Liver (tissue), 9 donors: ENCODE measurements around the gene PLXDC1. TPM values are rescaled to one million over a fixed set of nuclear protein-coding genes. Genes with fewer than 3 reads are reported as not detected.
A peak's percentile ranks its signal among the peaks of the same experiment; 100 is the strongest.

Experiments used
- DNase-seq: peaks from one replicate; pipeline ENCODE4 v3.0.0-alpha.2; 2017; ENCODE audit warnings: low spot score
- H3K27ac ChIP-seq, 2 donors: one replicate each; pipeline ENCODE4 v1.7.0; 2013; ENCODE audit warnings: inconsistent platforms in 2 of 2, low read length in 2 of 2, control low read depth in 1 of 2, low read depth in 1 of 2, mild to moderate bottlenecking in 1 of 2
- H3K27me3 ChIP-seq, 4 donors: one replicate each; pipeline versions ENCODE4 v1.6.1 to v1.7.0; 2013; ENCODE audit warnings: low read length in 3 of 4, inconsistent platforms in 1 of 4, mild to moderate bottlenecking in 1 of 4, moderate library complexity in 1 of 4; ENCODE audit not compliant: control insufficient read depth in 4 of 4, insufficient read depth in 4 of 4
- H3K36me3 ChIP-seq, 4 donors: one replicate each; pipeline versions ENCODE4 v1.6.1 to v1.7.0; 2013; ENCODE audit warnings: low read length in 3 of 4, mild to moderate bottlenecking in 3 of 4, low read depth in 1 of 4, moderate library complexity in 1 of 4; ENCODE audit not compliant: control insufficient read depth in 4 of 4, insufficient read depth in 3 of 4
- H3K4me1 ChIP-seq, 4 donors: one replicate each; pipeline versions ENCODE4 v1.6.1 to v1.7.0; 2013; ENCODE audit warnings: low read length in 3 of 4, mild to moderate bottlenecking in 3 of 4, moderate library complexity in 1 of 4; ENCODE audit not compliant: control insufficient read depth in 4 of 4, insufficient read depth in 4 of 4
- H3K4me3 ChIP-seq, 3 donors: one replicate each; pipeline versions ENCODE4 v1.6.1 to v1.7.0; 2013; ENCODE audit warnings: low read length in 3 of 3, control low read depth in 1 of 3, low read depth in 1 of 3, mild to moderate bottlenecking in 1 of 3
- H3K9ac ChIP-seq, 2 donors: one replicate each; pipeline ENCODE4 v1.7.0; 2013; ENCODE audit warnings: low read length in 2 of 2, mild to moderate bottlenecking in 2 of 2, moderate library complexity in 2 of 2, control low read depth in 1 of 2, low read depth in 1 of 2
- H3K9me3 ChIP-seq, 4 donors: one replicate each; pipeline versions ENCODE4 v1.6.1 to v1.7.0; 2013; ENCODE audit warnings: low read length in 3 of 4; ENCODE audit not compliant: control insufficient read depth in 4 of 4
- EGR1 ChIP-seq, 2 donors: IDR thresholded peaks; 2 replicates each; pipeline ENCODE4 v1.6.1; 2016 to 2018; ENCODE audit warnings: antibody characterized with exemption in 2 of 2, low read depth in 2 of 2
- FOXA2 ChIP-seq: IDR thresholded peaks from 2 replicates; pipeline ENCODE4 v1.6.1; 2016; ENCODE audit warnings: antibody characterized with exemption
- HNF4A ChIP-seq, 2 donors: conservative IDR thresholded peaks; 2 replicates each; pipeline ENCODE4 v1.6.1; 2016; ENCODE audit warnings: antibody characterized with exemption in 2 of 2, mild to moderate bottlenecking in 2 of 2
- JUND ChIP-seq, 2 donors: IDR thresholded peaks; 2 replicates each; pipeline ENCODE4 v1.6.1; 2016; ENCODE audit warnings: antibody characterized with exemption in 2 of 2
- NR2F2 ChIP-seq: IDR thresholded peaks from 2 replicates; pipeline ENCODE4 v1.6.1; 2016; ENCODE audit warnings: antibody characterized with exemption
- RXRA ChIP-seq, 2 donors: IDR thresholded peaks; 2 replicates each; pipeline ENCODE4 v1.6.1; 2017 to 2018; ENCODE audit warnings: antibody characterized with exemption in 2 of 2, mild to moderate bottlenecking in 1 of 2
- SP1 ChIP-seq: IDR thresholded peaks from 2 replicates; pipeline ENCODE4 v1.6.1; 2018; ENCODE audit warnings: antibody characterized with exemption, mild to moderate bottlenecking
- WGBS: extraction: QIAGEN DNeasy Blood & Tissue Kit; methylation state at CpG from one replicate; pipeline ENCODE4 v1.1.7; 2013; 5-methylcytosine and 5-hydroxymethylcytosine counted together
- polyA plus RNA-seq, 2 donors: library from polyadenylated mRNA; stranded (reverse) in 1 of 2; unstranded in 1 of 2; fragments of 200-250 nt in 1 of 2; fragments of >200 nt in 1 of 2; fragmentation: Nextera tagmentation in 1 of 2; extraction: Ambion mirVana in 1 of 2; gene quantifications; one replicate each; pipeline versions ENCODE4 v1.2.1 to v1.2.3, GENCODE V29; 2013 to 2015
- total RNA-seq, 2 donors: library from RNA; depleted of rRNA; stranded (reverse); fragments of >200 nt; gene quantifications; one replicate each; pipeline ENCODE4 v1.2.3, GENCODE V29; 2014
- TF ChIP-seq, protein P1 (sequence below): IDR thresholded peaks from 2 replicates; pipeline ENCODE4 v1.6.1; 2016; ENCODE audit warnings: antibody characterized with exemption
- TF ChIP-seq, protein P2 (sequence below): fragments of 150-350 bp; IDR thresholded peaks from 2 replicates; pipeline ENCODE4 v1.5.1; 2017; ENCODE audit warnings: improper control_type of control experiment, low read depth, low read length; ENCODE audit not compliant: missing input control
- TF ChIP-seq, protein P3 (sequence below): IDR thresholded peaks from 2 replicates; pipeline ENCODE4 v1.6.1; 2016; ENCODE audit warnings: antibody characterized with exemption
- donor health status: healthy.
- donor health status: healthy.
- donor health status: healthy.
- donor health status: healthy.
- donor health status: healthy.

The PLXDC1 gene
- total and polyA plus RNA-seq, 4 donors, result 0.14 to 0.84 (median 0.30) TPM

DNA sequence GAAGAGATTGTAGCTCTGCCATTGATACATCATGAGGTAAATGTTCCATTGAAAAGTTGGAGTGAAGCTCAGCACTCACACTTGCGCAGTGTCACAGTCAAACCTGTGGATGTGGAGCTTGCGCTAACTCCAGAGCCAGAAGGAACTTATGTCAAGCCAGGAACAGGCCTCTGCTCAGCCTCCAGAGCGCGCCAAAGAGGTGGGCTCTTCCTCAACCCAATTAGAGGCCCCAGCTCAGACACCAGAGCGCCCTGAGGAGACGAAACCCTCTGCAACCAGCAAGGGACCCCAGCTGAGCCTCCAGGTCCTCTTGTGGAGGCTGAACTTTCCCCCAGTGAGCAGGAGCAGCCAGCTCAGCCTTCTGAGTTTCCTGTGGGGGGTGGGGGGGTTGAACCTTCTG is 122.7 kb downstream of the PLXDC1 start:
- 97% methylated on average over 6 of the region's 6 CpGs for WGBS
- no peak overlapping the region for H3K9ac ChIP-seq
- H3K9me3 ChIP-seq, result no peaks in the 10 kb centered on the region
- no peak overlapping the region for H3K4me3 ChIP-seq
- no peaks in the 10 kb centered on the region for H3K27me3 ChIP-seq
- peaks cover 0 to 7% (median 2%) of the 10 kb centered on the region in 4 donors for H3K4me1 ChIP-seq
- no peak for DNase-seq
- peaks cover 0 to 2% (median 0%) of the 10 kb centered on the region in 4 donors for H3K36me3 ChIP-seq
- TF ChIP-seq EGR1 (IDR thresholded peaks at IDR 0.05; ENCODE audit: low read depth in 2 of 2) (no peak), NR2F2 (no peak), SP1 (no peak), FOXA2 (no peak), HNF4A (conservative IDR thresholded peaks at IDR 0.05) (no peak), JUND (IDR thresholded peaks at IDR 0.05) (no peak)
- TF ChIP-seq, protein P1, sequence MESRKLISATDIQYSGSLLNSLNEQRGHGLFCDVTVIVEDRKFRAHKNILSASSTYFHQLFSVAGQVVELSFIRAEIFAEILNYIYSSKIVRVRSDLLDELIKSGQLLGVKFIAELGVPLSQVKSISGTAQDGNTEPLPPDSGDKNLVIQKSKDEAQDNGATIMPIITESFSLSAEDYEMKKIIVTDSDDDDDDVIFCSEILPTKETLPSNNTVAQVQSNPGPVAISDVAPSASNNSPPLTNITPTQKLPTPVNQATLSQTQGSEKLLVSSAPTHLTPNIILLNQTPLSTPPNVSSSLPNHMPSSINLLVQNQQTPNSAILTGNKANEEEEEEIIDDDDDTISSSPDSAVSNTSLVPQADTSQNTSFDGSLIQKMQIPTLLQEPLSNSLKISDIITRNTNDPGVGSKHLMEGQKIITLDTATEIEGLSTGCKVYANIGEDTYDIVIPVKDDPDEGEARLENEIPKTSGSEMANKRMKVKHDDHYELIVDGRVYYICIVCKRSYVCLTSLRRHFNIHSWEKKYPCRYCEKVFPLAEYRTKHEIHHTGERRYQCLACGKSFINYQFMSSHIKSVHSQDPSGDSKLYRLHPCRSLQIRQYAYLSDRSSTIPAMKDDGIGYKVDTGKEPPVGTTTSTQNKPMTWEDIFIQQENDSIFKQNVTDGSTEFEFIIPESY, result no peak
- TF ChIP-seq, protein P2, sequence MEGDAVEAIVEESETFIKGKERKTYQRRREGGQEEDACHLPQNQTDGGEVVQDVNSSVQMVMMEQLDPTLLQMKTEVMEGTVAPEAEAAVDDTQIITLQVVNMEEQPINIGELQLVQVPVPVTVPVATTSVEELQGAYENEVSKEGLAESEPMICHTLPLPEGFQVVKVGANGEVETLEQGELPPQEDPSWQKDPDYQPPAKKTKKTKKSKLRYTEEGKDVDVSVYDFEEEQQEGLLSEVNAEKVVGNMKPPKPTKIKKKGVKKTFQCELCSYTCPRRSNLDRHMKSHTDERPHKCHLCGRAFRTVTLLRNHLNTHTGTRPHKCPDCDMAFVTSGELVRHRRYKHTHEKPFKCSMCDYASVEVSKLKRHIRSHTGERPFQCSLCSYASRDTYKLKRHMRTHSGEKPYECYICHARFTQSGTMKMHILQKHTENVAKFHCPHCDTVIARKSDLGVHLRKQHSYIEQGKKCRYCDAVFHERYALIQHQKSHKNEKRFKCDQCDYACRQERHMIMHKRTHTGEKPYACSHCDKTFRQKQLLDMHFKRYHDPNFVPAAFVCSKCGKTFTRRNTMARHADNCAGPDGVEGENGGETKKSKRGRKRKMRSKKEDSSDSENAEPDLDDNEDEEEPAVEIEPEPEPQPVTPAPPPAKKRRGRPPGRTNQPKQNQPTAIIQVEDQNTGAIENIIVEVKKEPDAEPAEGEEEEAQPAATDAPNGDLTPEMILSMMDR, result no peak
- H3K27ac ChIP-seq, result no peak overlapping the region

DNA sequence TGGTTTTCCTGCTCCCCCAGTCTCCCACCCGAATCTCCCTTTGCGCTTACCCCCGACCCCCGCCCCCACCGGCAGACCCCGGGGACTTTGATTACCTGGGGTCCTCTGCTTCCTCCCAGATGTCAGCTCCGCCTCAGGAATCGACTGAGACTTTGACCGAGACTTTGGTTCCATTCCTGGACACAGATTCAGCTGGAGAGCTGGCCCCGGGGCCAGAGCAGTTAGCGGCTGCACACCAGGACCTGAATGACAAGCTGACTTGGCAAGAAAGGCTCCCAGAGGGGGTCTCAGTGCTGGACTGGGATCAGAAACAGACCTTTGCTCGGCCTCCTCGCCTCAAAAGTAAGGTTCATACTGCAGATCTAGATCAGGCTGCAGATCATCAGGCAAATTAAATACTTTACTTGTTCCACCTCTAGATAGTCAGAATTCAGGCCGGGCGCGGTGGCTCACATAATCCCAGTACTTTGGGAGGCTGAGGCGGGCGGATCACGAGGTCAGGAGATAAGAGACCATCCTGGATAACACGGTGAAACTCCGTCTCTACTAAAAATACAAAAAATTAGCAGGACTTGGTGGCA is 123.9 kb downstream of the PLXDC1 start:
- WGBS, result 33% methylated on average over 21 of the region's 21 CpGs
- H3K27ac ChIP-seq, result no peak overlapping the region
- TF ChIP-seq EGR1 (IDR thresholded peaks at IDR 0.05; ENCODE audit: low read depth in 2 of 2) (no peak), RXRA (IDR thresholded peaks at IDR 0.05) (no peak), HNF4A (conservative IDR thresholded peaks at IDR 0.05) (peak in 1 of 2 donors; percentile 9)
- TF ChIP-seq, protein P3, sequence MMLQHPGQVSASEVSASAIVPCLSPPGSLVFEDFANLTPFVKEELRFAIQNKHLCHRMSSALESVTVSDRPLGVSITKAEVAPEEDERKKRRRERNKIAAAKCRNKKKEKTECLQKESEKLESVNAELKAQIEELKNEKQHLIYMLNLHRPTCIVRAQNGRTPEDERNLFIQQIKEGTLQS, result no peak
- TF ChIP-seq, protein P2, result no peak
- TF ChIP-seq, protein P1, result no peak
- H3K27me3 ChIP-seq, result no peaks in the 10 kb centered on the region
- no peak for DNase-seq
- peak overlapping the region in 1 of 2 donors; percentile 21 for H3K9ac ChIP-seq
- peaks cover 0 to 7% (median 2%) of the 10 kb centered on the region in 4 donors for H3K4me1 ChIP-seq
- peak overlapping the region in 2 of 3 donors; percentile 39 to 55 for H3K4me3 ChIP-seq
- H3K9me3 ChIP-seq, result no peaks in the 10 kb centered on the region
- H3K36me3 ChIP-seq, result peaks cover 0 to 2% (median 0%) of the 10 kb centered on the region in 4 donors
